Measurements from ENCODE around the gene DENND11. TPM values are rescaled to one million over a fixed set of nuclear protein-coding genes. Genes with fewer than 3 reads are reported as not detected.

Gene DENND11
- total RNA-seq, 1 donor from 2014 or later = 8.5 TPM

DNA sequence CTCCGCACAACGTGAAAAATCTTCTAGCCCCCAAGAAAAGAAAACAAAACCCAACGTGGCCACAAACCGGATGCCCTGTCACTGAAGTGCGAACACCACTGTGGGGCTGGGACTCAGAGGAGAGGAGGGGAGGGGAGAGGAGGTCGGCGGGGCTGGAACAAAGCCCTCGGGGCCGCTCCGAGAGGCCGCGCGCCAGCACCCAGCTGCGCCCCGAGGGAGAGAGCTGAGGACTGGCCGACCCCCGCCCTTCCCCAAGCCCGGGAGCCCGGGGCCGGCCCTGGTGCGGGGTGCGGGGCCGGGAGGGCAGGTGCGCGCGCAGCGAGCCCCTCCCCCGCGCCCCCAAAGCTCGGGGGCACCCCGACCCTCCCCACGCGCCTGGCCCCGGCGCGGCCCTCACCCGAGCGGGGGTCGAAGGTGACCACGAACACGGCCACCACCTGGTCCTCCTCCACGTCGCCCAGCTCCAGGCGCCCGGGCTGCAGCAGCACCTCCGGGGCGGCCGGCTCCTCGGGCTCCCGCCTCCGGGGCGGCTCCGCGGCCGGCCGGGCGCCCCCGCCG, 398 bp downstream of the DENND11 start:
- intact Hi-C loops (cut with micrococcal nuclease) = no loop called here
- H3K9me3 ChIP-seq (replicated peaks) = no peaks in the 10 kb centered on the region
- DNase-seq = peak; percentile 39
- TF ChIP-seq CTCF (IDR thresholded peaks at IDR 0.05; ENCODE audit: borderline replicate concordance) = no peak
- peaks cover 53% of the 10 kb centered on the region for H3K4me1 ChIP-seq
- peak overlapping the region; percentile 91 for H3K27ac ChIP-seq (replicated peaks)
- H3K4me3 ChIP-seq = peak overlapping the region; percentile 93
- H3K27me3 ChIP-seq (ENCODE audit: low read depth) = no peaks in the 10 kb centered on the region
- no peaks in the 10 kb centered on the region for H3K36me3 ChIP-seq

GRCh38 chr7:141700848-141701371, 1.1 kb downstream of the DENND11 start:
- Histone ChIP-seq H3K27me3 (ENCODE audit: low read depth) (no peaks in the 10 kb centered on the region), H3K4me1 (peaks cover 59% of the 10 kb centered on the region), H3K9me3 (replicated peaks) (no peaks in the 10 kb centered on the region), H3K27ac (replicated peaks) (peak overlapping the region; percentile 91), H3K4me3 (peak overlapping the region; percentile 93), H3K36me3 (no peaks in the 10 kb centered on the region)
- no peak for TF ChIP-seq CTCF (IDR thresholded peaks at IDR 0.05; ENCODE audit: borderline replicate concordance)
- intact Hi-C loops (cut with micrococcal nuclease) = no loop called here
- no peak for DNase-seq

DNA sequence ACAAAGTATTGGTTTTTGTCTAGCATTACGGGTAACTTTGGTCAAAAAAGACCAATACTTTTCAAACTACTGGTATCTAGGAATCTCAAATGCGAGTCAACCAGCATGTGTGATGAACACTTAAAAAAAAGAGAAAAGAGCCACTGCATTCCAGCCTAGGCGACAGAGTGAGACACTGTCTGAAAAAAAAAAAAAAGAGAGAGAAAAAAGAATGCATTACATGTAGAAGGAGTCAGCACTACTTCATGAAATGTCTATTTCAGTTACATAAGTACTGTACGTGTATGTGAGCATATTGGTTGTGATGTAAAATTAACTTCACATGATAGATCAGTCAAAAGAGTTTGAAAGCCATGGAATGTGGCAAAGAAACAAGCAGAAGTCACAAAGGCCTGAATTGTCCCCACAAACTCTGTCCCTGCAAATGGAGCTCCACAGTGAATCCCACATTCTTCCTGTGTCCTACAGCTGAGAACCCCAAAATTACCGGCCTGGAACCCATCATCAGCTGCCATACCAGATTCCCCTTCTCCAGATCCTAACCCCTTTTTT, 1.6 kb downstream of the DENND11 start:
- peaks cover 65% of the 10 kb centered on the region for H3K4me1 ChIP-seq
- H3K4me3 ChIP-seq = peak overlapping the region; percentile 93
- peak overlapping the region; percentile 91 for H3K27ac ChIP-seq (replicated peaks)
- no peak for DNase-seq
- H3K36me3 ChIP-seq = no peaks in the 10 kb centered on the region
- H3K9me3 ChIP-seq (replicated peaks) = no peaks in the 10 kb centered on the region
- no peaks in the 10 kb centered on the region for H3K27me3 ChIP-seq (ENCODE audit: low read depth)
- no peak for TF ChIP-seq CTCF (IDR thresholded peaks at IDR 0.05; ENCODE audit: borderline replicate concordance)
- intact Hi-C loops (cut with micrococcal nuclease) = no loop called here

- H3K4me3 ChIP-seq = no peak overlapping the region
- H3K36me3 ChIP-seq = no peaks in the 10 kb centered on the region
- no peak for TF ChIP-seq CTCF (IDR thresholded peaks at IDR 0.05; ENCODE audit: borderline replicate concordance)
- H3K4me1 ChIP-seq = peaks cover 67% of the 10 kb centered on the region
- no peak overlapping the region for H3K27ac ChIP-seq (replicated peaks)
- intact Hi-C loops (cut with micrococcal nuclease) = no loop called here
- no peaks in the 10 kb centered on the region for H3K27me3 ChIP-seq (ENCODE audit: low read depth)
- no peaks in the 10 kb centered on the region for H3K9me3 ChIP-seq (replicated peaks)
- DNase-seq = no peak
These were observed 2.1 kb downstream of the DENND11 start for GRCh38 chr7:141699860-141700259.

DNA sequence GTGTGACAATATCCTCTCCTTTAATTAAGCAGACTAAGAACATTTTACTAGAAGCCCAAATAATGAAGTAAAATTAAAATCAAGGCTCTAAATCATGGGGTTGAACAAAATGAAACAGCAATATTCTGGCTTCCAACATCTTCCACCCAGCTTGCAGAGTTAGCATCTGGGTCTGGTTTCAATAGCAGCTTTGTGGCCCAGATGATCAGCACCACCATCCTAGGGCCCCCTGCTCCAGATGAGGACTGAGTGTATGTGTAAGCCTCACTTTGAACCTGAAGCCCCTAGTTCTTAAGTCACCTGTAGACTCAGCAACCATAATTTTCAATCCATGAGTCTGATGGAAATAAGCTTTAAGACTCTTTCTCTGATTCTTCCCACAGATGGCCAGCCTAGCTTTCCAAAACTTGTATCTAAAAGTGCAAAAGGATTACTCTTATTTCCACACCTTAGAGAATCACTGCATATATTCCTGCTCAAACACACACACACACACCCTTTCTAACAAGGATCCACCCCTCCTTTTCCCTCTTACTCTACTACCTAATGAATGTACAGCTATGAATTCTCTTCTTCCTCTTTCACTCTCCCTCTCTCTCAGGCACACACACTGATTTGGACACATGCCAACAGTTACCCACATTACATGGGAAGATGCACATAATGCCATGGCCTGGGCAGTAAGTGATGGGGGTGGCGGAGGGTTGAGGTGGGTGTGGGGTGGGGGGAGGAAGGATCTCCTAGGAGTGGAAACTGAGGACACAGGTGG, 3.5 kb downstream of the DENND11 start:
- no peak for TF ChIP-seq CTCF (IDR thresholded peaks at IDR 0.05; ENCODE audit: borderline replicate concordance)
- Histone ChIP-seq H3K9me3 (replicated peaks) (no peaks in the 10 kb centered on the region), H3K4me3 (no peak overlapping the region), H3K27me3 (ENCODE audit: low read depth) (no peaks in the 10 kb centered on the region), H3K36me3 (no peaks in the 10 kb centered on the region), H3K27ac (replicated peaks) (no peak overlapping the region), H3K4me1 (peaks cover 74% of the 10 kb centered on the region)
- no peak for DNase-seq
- intact Hi-C loops (cut with micrococcal nuclease) = no loop called here
